ENCODE measurements around the gene PITPNM1. TPM values are rescaled to one million over a fixed set of nuclear protein-coding genes. Genes with fewer than 3 reads are reported as not detected.
A peak's percentile ranks its signal among the peaks of the same experiment; 100 is the strongest.
"Not testable (repeated sequence)": the region's sequence is repeated elsewhere in the genome, so short reads cannot be mapped to it uniquely, and the experiment has no call there.

Gene PITPNM1
- total RNA-seq, 1 donor from 2014 or later = 19.2 TPM

GRCh38 chr11:67491276-67492068 is 13.7 kb downstream of the PITPNM1 start:
- DNase-seq (ENCODE audit: low spot score) (no peak), ATAC-seq (no peak)

- DNase-seq (ENCODE audit: low spot score) (no peak), ATAC-seq (no peak)
Observed at GRCh38 chr11:67490727-67491065, 14.5 kb downstream of the PITPNM1 start.

- DNase-seq (ENCODE audit: low spot score) (no peak), ATAC-seq (no peak)
Observed at GRCh38 chr11:67489885-67490726, 15.1 kb downstream of the PITPNM1 start.

GRCh38 chr11:67489203-67489884 is 15.8 kb downstream of the PITPNM1 start:
- no peak for ATAC-seq
- no peak for DNase-seq (ENCODE audit: low spot score)

- no peak for DNase-seq (ENCODE audit: low spot score)
- ATAC-seq = no peak
Observed at GRCh38 chr11:67486481-67487195, 18.5 kb downstream of the PITPNM1 start.

- not testable (repeated sequence) for DNase-seq (ENCODE audit: low spot score); ATAC-seq
Observed at GRCh38 chr11:67485873-67486361, 19.2 kb downstream of the PITPNM1 start.

GRCh38 chr11:67484847-67485311 is 20.3 kb downstream of the PITPNM1 start:
- no peak for DNase-seq (ENCODE audit: low spot score)
- no peak for ATAC-seq

- ATAC-seq = no peak
- DNase-seq (ENCODE audit: low spot score) = no peak
Observed at GRCh38 chr11:67483831-67484665, 21.1 kb downstream of the PITPNM1 start.

GRCh38 chr11:67482827-67483798 is 22.1 kb downstream of the PITPNM1 start, which contains the start of gene AIP:
AIP (plus strand) TSS chr11:67483026; CDS start chr11:67483159, 133 bp downstream.
- peak; percentile 98 for DNase-seq (ENCODE audit: low spot score)

GRCh38 chr11:67482275-67482826 is 22.8 kb downstream of the PITPNM1 start:
- DNase-seq (ENCODE audit: low spot score) (no peak), ATAC-seq (no peak)

More at GRCh38 chr11:67482827-67483798, 22.1 kb downstream of the PITPNM1 start, which contains the start of gene AIP:
- peak; percentile 98 for ATAC-seq

GRCh38 chr11:67477344-67478050 is 27.7 kb downstream of the PITPNM1 start:
- ATAC-seq; DNase-seq (ENCODE audit: low spot score): not testable (repeated sequence)

GRCh38 chr11:67476692-67477091 is 28.5 kb downstream of the PITPNM1 start:
- not testable (repeated sequence) for ATAC-seq

GRCh38 chr11:67472882-67473281 is 32.3 kb downstream of the PITPNM1 start:
- no peak for ATAC-seq
- no peak for DNase-seq (ENCODE audit: low spot score)

More at GRCh38 chr11:67476692-67477091, 28.5 kb downstream of the PITPNM1 start:
- not testable (repeated sequence) for DNase-seq (ENCODE audit: low spot score)

- no peak for DNase-seq (ENCODE audit: low spot score)
- ATAC-seq = no peak
Observed at GRCh38 chr11:67470337-67471002, 34.7 kb downstream of the PITPNM1 start.

GRCh38 chr11:67469508-67469811 is 35.7 kb downstream of the PITPNM1 start:
- no peak for ATAC-seq
- no peak for DNase-seq (ENCODE audit: low spot score)

GRCh38 chr11:67468759-67469507 is 36.2 kb downstream of the PITPNM1 start, which contains the start of gene TMEM134:
TMEM134 (minus strand) TSS chr11:67469251; CDS start chr11:67469192, 59 bp downstream.
- peak; percentile 93 for DNase-seq (ENCODE audit: low spot score)
- peak; percentile 80 for ATAC-seq
